RPMI7951 (cell line): ENCODE measurements around the gene TRAPPC3L. TPM values are rescaled to one million over a fixed set of nuclear protein-coding genes. Genes with fewer than 3 reads are reported as not detected.

Source experiments
- DNase-seq: peaks from one replicate; pipeline ENCODE4 v3.0.0-alpha.2; 2012; ENCODE audit warnings: low read depth
- total RNA-seq: library from RNA; depleted of rRNA; stranded (reverse); fragments of >200 nt; shearing (Covaris generic); gene quantifications from 2 replicates; pipeline ENCODE4 v1.2.3, GENCODE V29; 2014

The TRAPPC3L gene
- total RNA-seq, 1 experiment from 2014 or later: not detected

- DNase-seq: no peak
Observed at GRCh38 chr6:116467096-116467495, 78.4 kb downstream of the TRAPPC3L start.

GRCh38 chr6:116465246-116465645 lies 80.2 kb downstream of the TRAPPC3L start:
- DNase-seq: no peak

- no peak for DNase-seq
Observed at GRCh38 chr6:116463301-116463700, 82.2 kb downstream of the TRAPPC3L start.

GRCh38 chr6:116461932-116462885 lies 83.3 kb downstream of the TRAPPC3L start:
- peak; percentile 77 for DNase-seq

- no peak for DNase-seq
Observed at GRCh38 chr6:116461331-116461931, 84.1 kb downstream of the TRAPPC3L start, which contains the start of gene CALHM6. Gene CALHM6, plus strand, starts transcription at chr6:116461375. Its CDS starts 555 bp downstream, at chr6:116461930.

GRCh38 chr6:116459927-116460326 lies 85.6 kb downstream of the TRAPPC3L start:
- no peak for DNase-seq

- DNase-seq: no peak
Observed at GRCh38 chr6:116458264-116458663, 87.2 kb downstream of the TRAPPC3L start.

- DNase-seq: no peak
Observed at GRCh38 chr6:116456927-116457326, 88.6 kb downstream of the TRAPPC3L start.

- no peak for DNase-seq
Observed at GRCh38 chr6:116456106-116456505, 89.4 kb downstream of the TRAPPC3L start.

- no peak for DNase-seq
Observed at GRCh38 chr6:116452531-116452930, 93.0 kb downstream of the TRAPPC3L start.

GRCh38 chr6:116451916-116452315 lies 93.6 kb downstream of the TRAPPC3L start:
- DNase-seq: no peak

- DNase-seq: no peak
Observed at GRCh38 chr6:116450769-116451740, 94.4 kb downstream of the TRAPPC3L start.

- DNase-seq: no peak
Observed at GRCh38 chr6:116450185-116450710, 95.2 kb downstream of the TRAPPC3L start.

- DNase-seq: no peak
Observed at GRCh38 chr6:116449565-116449964, 95.9 kb downstream of the TRAPPC3L start.

GRCh38 chr6:116447496-116448011 lies 97.9 kb downstream of the TRAPPC3L start:
- peak; percentile 80 for DNase-seq

GRCh38 chr6:116447052-116447451 lies 98.4 kb downstream of the TRAPPC3L start:
- peak; percentile 28 for DNase-seq

- peak; percentile 24 for DNase-seq
Observed at GRCh38 chr6:116446399-116446798, 99.1 kb downstream of the TRAPPC3L start.

- no peak for DNase-seq
Observed at GRCh38 chr6:116445102-116445501, 100.4 kb downstream of the TRAPPC3L start.
